SK-N-SH (cell line): ENCODE data around the gene CPTP. TPM values are rescaled to one million over a fixed set of nuclear protein-coding genes. Genes with fewer than 3 reads are reported as not detected.

Source experiments
- CTCF ChIA-PET: fragments of 300-600, 350-600 bp; formaldehyde crosslinking; extraction: SDS; loops from one replicate; lab custom pipeline; 2021; lab: Yijun Ruan, JAX
- POLR2A ChIA-PET: fragments of 350-600 bp; sonication (Branson Sonifier 250); formaldehyde crosslinking; extraction: SDS; loops from one replicate; lab custom pipeline; 2020; ENCODE audit warnings: antibody characterized with exemption, inconsistent platforms; lab: Yijun Ruan, JAX
- DNase-seq: peaks from one replicate; pipeline ENCODE4 v3.0.0; 2012
- H2AFZ ChIP-seq: fragments of 200-600 bp; sonication (generic); 2 replicates; pipeline ENCODE4 v1.8.1; 2016; ENCODE audit warnings: antibody characterized with exemption, mild to moderate bottlenecking, low read depth
- H3F3A ChIP-seq: fragments of 200-600 bp; sonication (generic); replicated peaks from 2 replicates; pipeline ENCODE3; 2016; ENCODE audit warnings: antibody characterized with exemption, mild to moderate bottlenecking; ENCODE audit not compliant: insufficient read depth
- H3K27ac ChIP-seq, 2 experiments: fragments of 200-500 bp in 1 of 2; fragments of 200-600 bp in 1 of 2; sonication (Bioruptor generic) in 1 of 2; sonication (generic), shearing (Covaris generic) in 1 of 2; 2 replicates each; pipeline versions ENCODE4 v1.5.1 to v1.6.1; 2014 to 2016; ENCODE audit warnings: low read depth in 2 of 2, inconsistent platforms in 1 of 2, low read length in 1 of 2, mild to moderate bottlenecking in 1 of 2, mixed read lengths in 1 of 2
- H3K27me3 ChIP-seq: fragments of 200-600 bp; sonication (generic), shearing (Covaris generic); 2 replicates; pipeline ENCODE4 v1.6.1; 2016; ENCODE audit warnings: mixed run types; ENCODE audit not compliant: insufficient read depth
- H3K36me3 ChIP-seq, 2 experiments: fragments of 200-500 bp in 1 of 2; fragments of 200-600 bp in 1 of 2; sonication (Bioruptor generic) in 1 of 2; sonication (generic) in 1 of 2; replicated peaks in 1 of 2; 2 replicates each; pipeline versions ENCODE3 to v1.5.1; 2014 to 2016; ENCODE audit warnings: low read length in 1 of 2, mild to moderate bottlenecking in 1 of 2; ENCODE audit not compliant: insufficient read depth in 2 of 2, control insufficient read depth in 1 of 2
- H3K4me1 ChIP-seq, 2 experiments: fragments of 200-500 bp in 1 of 2; fragments of 200-600 bp in 1 of 2; sonication (Bioruptor generic) in 1 of 2; sonication (generic), shearing (Covaris generic) in 1 of 2; 2 replicates each; pipeline versions ENCODE4 v1.5.1 to v1.6.1; 2014 to 2016; ENCODE audit warnings: low read depth in 1 of 2, low read length in 1 of 2, mixed run types in 1 of 2; ENCODE audit not compliant: insufficient read depth in 2 of 2, control insufficient read depth in 1 of 2
- H3K4me2 ChIP-seq: fragments of 200-600 bp; sonication (generic), shearing (Covaris generic); 2 replicates; pipeline ENCODE4 v1.6.1; 2017; ENCODE audit warnings: mixed run types
- H3K4me3 ChIP-seq, 2 experiments: fragments of 200-500 bp in 1 of 2; fragments of 200-600 bp in 1 of 2; sonication (Bioruptor generic) in 1 of 2; sonication (generic), shearing (Covaris generic) in 1 of 2; 2 replicates each; pipeline versions ENCODE4 v1.5.1 to v1.8.1; 2014 to 2016; ENCODE audit warnings: low read depth in 2 of 2, inconsistent platforms in 1 of 2, low read length in 1 of 2, mild to moderate bottlenecking in 1 of 2, mixed read lengths in 1 of 2, moderate library complexity in 1 of 2
- H3K79me2 ChIP-seq: fragments of 200-600 bp; sonication (generic); 2 replicates; pipeline ENCODE4 v1.8.1; 2017; ENCODE audit warnings: mild to moderate bottlenecking; ENCODE audit not compliant: insufficient read depth
- H3K9ac ChIP-seq: fragments of 200-600 bp; sonication (generic); 2 replicates; pipeline ENCODE4 v1.6.1; 2017; ENCODE audit warnings: mixed run types
- H3K9me2 ChIP-seq: fragments of 200-600 bp; sonication (generic); 2 replicates; pipeline ENCODE4 v1.6.1; 2017; ENCODE audit warnings: mixed run types
- H3K9me3 ChIP-seq: fragments of 200-600 bp; sonication (generic); 2 replicates; pipeline ENCODE4 v1.6.1; 2017; ENCODE audit warnings: mixed run types, mild to moderate bottlenecking, moderate library complexity
- H4K20me1 ChIP-seq: fragments of 200-600 bp; sonication (generic); 2 replicates; pipeline ENCODE4 v1.6.1; 2017; ENCODE audit warnings: mild to moderate bottlenecking, mixed run types; ENCODE audit not compliant: insufficient read depth
- CHD2 ChIP-seq: fragments of 150-350 bp; IDR thresholded peaks from 2 replicates; pipeline ENCODE4 v1.6.1; 2018; ENCODE audit warnings: low read length; ENCODE audit not compliant: partially characterized antibody
- EP300 ChIP-seq, 2 experiments: IDR thresholded peaks; 2 replicates each; pipeline versions ENCODE4 v1.4.0 to v1.6.1; 2012; ENCODE audit warnings: borderline replicate concordance in 1 of 2, low read depth in 1 of 2, low read length in 1 of 2
- GABPA ChIP-seq: IDR thresholded peaks from 2 replicates; pipeline ENCODE4 v1.4.0; 2012; ENCODE audit warnings: low read depth, mild to moderate bottlenecking
- GATA2 ChIP-seq: sonication (generic); formaldehyde crosslinking; IDR thresholded peaks from 2 replicates; pipeline ENCODE4 v1.5.0; 2020; ENCODE audit warnings: mild to moderate bottlenecking, missing genetic modification reagents
- MXI1 ChIP-seq: IDR thresholded peaks from 2 replicates; pipeline ENCODE4 v1.6.1; 2012; ENCODE audit warnings: mild to moderate bottlenecking, low read depth, low read length, improper control_type of control experiment
- NFIC ChIP-seq: IDR thresholded peaks from 2 replicates; pipeline ENCODE4 v1.4.0; 2012; ENCODE audit warnings: borderline replicate concordance
- REST ChIP-seq: IDR thresholded peaks from 2 replicates; pipeline ENCODE4 v1.6.1; 2012; ENCODE audit warnings: mild to moderate bottlenecking, low read depth, low read length, moderate library complexity
- SMC3 ChIP-seq: IDR thresholded peaks from 2 replicates; pipeline ENCODE4 v1.6.1; 2012; ENCODE audit warnings: low read depth, low read length, improper control_type of control experiment
- TEAD4 ChIP-seq: IDR thresholded peaks from 2 replicates; pipeline ENCODE4 v1.4.0; 2012; ENCODE audit warnings: mild to moderate bottlenecking, borderline replicate concordance; ENCODE audit not compliant: insufficient read depth
- ZBTB33 ChIP-seq: IDR thresholded peaks from 2 replicates; pipeline ENCODE4 v1.4.0; 2012; ENCODE audit warnings: low read depth, borderline replicate concordance
- WGBS: methylation state at CpG from one replicate; pipeline ENCODE4 v1.1.6; 2017; ENCODE audit warnings: low lambda C conversion rate; 5-methylcytosine and 5-hydroxymethylcytosine counted together
- polyA plus RNA-seq, 3 experiments: library from polyadenylated mRNA; depleted of rRNA; stranded (reverse); fragments of >200 nt; gene quantifications; 2 replicates each; pipeline ENCODE4 v1.2.3, GENCODE V29; 2012
- TF ChIP-seq, protein P1 (sequence below): IDR thresholded peaks from 2 replicates; pipeline ENCODE4 v1.4.0; 2012; ENCODE audit warnings: low read depth
- TF ChIP-seq, protein P2 (sequence below): IDR thresholded peaks from 2 replicates; pipeline ENCODE4; 2012

The CPTP gene
- polyA plus RNA-seq, 1 of the 3 experiments (the other 2 are of a cell fraction): 13.4 TPM

GRCh38 chr1:1306661-1307260, 17.8 kb upstream of the CPTP start:
- H3K9me2 ChIP-seq: no peaks in the 10 kb centered on the region
- no peaks in the 10 kb centered on the region for H3K9me3 ChIP-seq
- H2AFZ ChIP-seq: no peak overlapping the region
- no peaks in the 10 kb centered on the region for H3F3A ChIP-seq
- ChIA-PET POLR2A (no interaction called here), CTCF (interaction anchor here (0.5 kb wide), 1 partner anchor 92 kb away, joined by 3 read pairs; no protein-coding TSS in a partner anchor)
- peaks cover 11% of the 10 kb centered on the region; the same call in 1 of the 2 replicates for H4K20me1 ChIP-seq
- H3K36me3 ChIP-seq: peaks cover 0 to 18% of the 10 kb centered on the region in 2 experiments
- peaks cover 32% of the 10 kb centered on the region for H3K79me2 ChIP-seq
- peak overlapping the region; percentile 73 to 91 for H3K4me3 ChIP-seq
- DNase-seq: no peak
- no peaks in the 10 kb centered on the region for H3K27me3 ChIP-seq
- peaks cover 13 to 50% of the 10 kb centered on the region in 2 experiments; a peak in 2 of 4 replicates for H3K4me1 ChIP-seq
- TF ChIP-seq GATA2 (CRISPR knock-in tag) (no peak), EP300 (IDR thresholded peaks at IDR 0.05; ENCODE audit: borderline replicate concordance in 1 of 2, low read depth in 1 of 2, low read length in 1 of 2) (no peak), GABPA (no peak), ZBTB33 (no peak), TEAD4 (no peak), REST (no peak), MXI1 (no peak), CHD2 (no peak), SMC3 (no peak), NFIC (no peak)
- TF ChIP-seq, protein P1, sequence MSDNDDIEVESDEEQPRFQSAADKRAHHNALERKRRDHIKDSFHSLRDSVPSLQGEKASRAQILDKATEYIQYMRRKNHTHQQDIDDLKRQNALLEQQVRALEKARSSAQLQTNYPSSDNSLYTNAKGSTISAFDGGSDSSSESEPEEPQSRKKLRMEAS: no peak
- TF ChIP-seq, protein P2, sequence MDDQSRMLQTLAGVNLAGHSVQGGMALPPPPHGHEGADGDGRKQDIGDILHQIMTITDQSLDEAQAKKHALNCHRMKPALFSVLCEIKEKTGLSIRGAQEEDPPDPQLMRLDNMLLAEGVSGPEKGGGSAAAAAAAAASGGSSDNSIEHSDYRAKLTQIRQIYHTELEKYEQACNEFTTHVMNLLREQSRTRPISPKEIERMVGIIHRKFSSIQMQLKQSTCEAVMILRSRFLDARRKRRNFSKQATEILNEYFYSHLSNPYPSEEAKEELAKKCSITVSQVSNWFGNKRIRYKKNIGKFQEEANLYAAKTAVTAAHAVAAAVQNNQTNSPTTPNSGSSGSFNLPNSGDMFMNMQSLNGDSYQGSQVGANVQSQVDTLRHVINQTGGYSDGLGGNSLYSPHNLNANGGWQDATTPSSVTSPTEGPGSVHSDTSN: no peak
- 38% methylated on average over 7 of the region's 27 CpGs for WGBS
- peak overlapping the region in 1 of 2 experiments; percentile 97; a peak in 2 of 4 replicates for H3K27ac ChIP-seq
- peak overlapping the region; percentile 95 for H3K4me2 ChIP-seq
- peak overlapping the region; percentile 68; the same call in 1 of the 2 replicates for H3K9ac ChIP-seq
